Measurements from ENCODE around the gene ART1.
"Not testable (repeated sequence)": the region's sequence is repeated elsewhere in the genome, so short reads cannot be mapped to it uniquely, and the experiment has no call there.

The ART1 gene

GRCh38 chr11:3632070-3632660, 12.8 kb upstream of the ART1 start:
- no peak for DNase-seq

GRCh38 chr11:3635641-3636375, 9.1 kb upstream of the ART1 start:
- DNase-seq = no peak

GRCh38 chr11:3637201-3637600, 7.7 kb upstream of the ART1 start:
- DNase-seq = no peak

GRCh38 chr11:3638513-3638912, 6.4 kb upstream of the ART1 start:
- DNase-seq = no peak

- DNase-seq = no peak
These were observed 5.1 kb upstream of the ART1 start for GRCh38 chr11:3639841-3640240.

- no peak for DNase-seq
These were observed 3.7 kb upstream of the ART1 start for GRCh38 chr11:3641191-3641590.

GRCh38 chr11:3641701-3642070, 3.2 kb upstream of the ART1 start, which contains the start of gene ART5:
TSS of gene ART5 (minus strand) at chr11:3641992. CDS start at chr11:3641862, 130 bp downstream.
- peak in 1 of 14 donors; percentile 3 for DNase-seq

- peak in 3 of 14 donors; percentile 13 to 28 (median 15) for DNase-seq
These were observed 2.6 kb upstream of the ART1 start for GRCh38 chr11:3642071-3642951.

- not testable (repeated sequence) for DNase-seq
These were observed 1.8 kb upstream of the ART1 start for GRCh38 chr11:3643102-3643546.

GRCh38 chr11:3645552-3645951, 624 bp downstream of the ART1 start:
- no peak for DNase-seq

- not testable (repeated sequence) for DNase-seq
These were observed 3.9 kb downstream of the ART1 start for GRCh38 chr11:3648843-3649242.

GRCh38 chr11:3649374-3649773, 4.4 kb downstream of the ART1 start:
- DNase-seq = not testable (repeated sequence)

GRCh38 chr11:3652514-3652913, 7.6 kb downstream of the ART1 start:
- not testable (repeated sequence) for DNase-seq

- DNase-seq = no peak
These were observed 10.6 kb downstream of the ART1 start for GRCh38 chr11:3655547-3655946.

- not testable (repeated sequence) for DNase-seq
These were observed 12.4 kb downstream of the ART1 start for GRCh38 chr11:3657331-3657730.

- DNase-seq = no peak
These were observed 13.3 kb downstream of the ART1 start for GRCh38 chr11:3658252-3658651.

GRCh38 chr11:3659595-3660515, 14.9 kb downstream of the ART1 start:
- DNase-seq = no peak

- no peak for DNase-seq
These were observed 16.0 kb downstream of the ART1 start for GRCh38 chr11:3660960-3661359.

- DNase-seq = no peak
These were observed 17.9 kb downstream of the ART1 start for GRCh38 chr11:3662856-3663255.

GRCh38 chr11:3664032-3664630, 19.2 kb downstream of the ART1 start:
- DNase-seq = no peak

- DNase-seq = no peak
These were observed 20.6 kb downstream of the ART1 start for GRCh38 chr11:3665336-3666022.
